K562 (cell line): ENCODE results near the gene CALML6. TPM values are rescaled to one million over a fixed set of nuclear protein-coding genes. Genes with fewer than 3 reads are reported as not detected.

Experiments
- ATAC-seq: fragments of 200-7000 bp; cut with Tn5 transposase; 3 replicates; pipeline ENCODE4 v1.9.1; 2020; ENCODE audit warnings: moderate library complexity
- BruUV-seq: library from RNA; stranded (reverse); fragments of 400-500 nt; replicated peaks from 2 replicates; lab custom pipeline; 2021; lab: Mats Ljungman, UMichigan
- CTCF ChIA-PET: fragments of 300-600 bp; formaldehyde crosslinking; extraction: SDS; loops from one replicate; lab custom pipeline; 2021; ENCODE audit warnings: low intra/inter-chr PET ratio; lab: Yijun Ruan, JAX
- POLR2A ChIA-PET: fragments of 300-600, 350-650 bp; sonication (Branson Sonifier 250); formaldehyde crosslinking; extraction: SDS; loops from one replicate; lab custom pipeline; 2021; ENCODE audit warnings: antibody characterized with exemption, inconsistent platforms; lab: Yijun Ruan, JAX
- DNase-seq, 4 experiments: peaks; one replicate each; pipeline versions ENCODE4 v3.0.0 to v3.0.0-alpha.2; 2011 to 2018; ENCODE audit warnings: low spot score in 3 of 4, mixed read lengths in 3 of 4; ENCODE audit errors: extremely low read depth in 1 of 4
- FAIRE-seq: peaks from 2 replicates; lab custom pipeline; 2011; peaks lifted over from hg19 to GRCh38; lab: Jason Lieb, UNC
- H2AFZ ChIP-seq: 2 replicates; pipeline ENCODE4 v1.6.0; 2011; ENCODE audit warnings: low read depth, low read length, control low read depth, inconsistent platforms
- H3K27ac ChIP-seq: fragments of 200-600 bp; 3 replicates; pipeline ENCODE4 v1.8.0; 2011; ENCODE audit warnings: low read depth, mild to moderate bottlenecking, control low read depth, inconsistent platforms, low read length, moderate library complexity, mixed read lengths; ENCODE audit errors: extremely low read depth
- H3K27me3 ChIP-seq, 2 experiments: fragments of 300-600 bp in 1 of 2; 2 replicates in 1 of 2; 3 replicates in 1 of 2; pipeline versions ENCODE4 v1.6.0 to v1.8.0; 2011; ENCODE audit warnings: inconsistent platforms in 2 of 2, low read length in 2 of 2, mild to moderate bottlenecking in 1 of 2, mixed read lengths in 1 of 2, moderate library complexity in 1 of 2; ENCODE audit not compliant: control insufficient read depth in 2 of 2, insufficient read depth in 2 of 2
- H3K36me3 ChIP-seq: fragments of 300-600 bp; 3 replicates; pipeline ENCODE4 v1.8.0; 2011; ENCODE audit warnings: mild to moderate bottlenecking, low read length, inconsistent platforms; ENCODE audit not compliant: control insufficient read depth, insufficient read depth
- H3K4me1 ChIP-seq, 2 experiments: fragments of 200-600 bp in 1 of 2; replicated peaks in 1 of 2; 2 replicates in 1 of 2; 3 replicates in 1 of 2; pipeline versions ENCODE4 v1.5.1 to v1.8.0; 2011; ENCODE audit warnings: inconsistent platforms in 2 of 2, low read length in 2 of 2, mild to moderate bottlenecking in 1 of 2, mixed read lengths in 1 of 2, moderate library complexity in 1 of 2; ENCODE audit not compliant: control insufficient read depth in 2 of 2, insufficient read depth in 2 of 2
- H3K4me2 ChIP-seq: 2 replicates; pipeline ENCODE4 v1.6.1; 2011; ENCODE audit warnings: low read length, control low read depth, inconsistent platforms, mixed read lengths; ENCODE audit not compliant: insufficient read depth
- H3K4me3 ChIP-seq: fragments of 200-600 bp; sonication (generic), shearing (Covaris generic); 2 replicates; pipeline ENCODE4 v1.5.1; 2016; ENCODE audit warnings: control low read depth, inconsistent platforms
- H3K79me2 ChIP-seq: fragments of 200-600 bp; 3 replicates; pipeline ENCODE4 v1.8.0; 2011; ENCODE audit warnings: low read length, inconsistent platforms; ENCODE audit not compliant: control insufficient read depth, insufficient read depth
- H3K9ac ChIP-seq, 2 experiments: 2 replicates each; pipeline versions ENCODE4 v1.6.0 to v1.6.1; 2011; ENCODE audit warnings: low read depth in 2 of 2, low read length in 2 of 2, control low read depth in 1 of 2, inconsistent platforms in 1 of 2, mild to moderate bottlenecking in 1 of 2, mixed read lengths in 1 of 2; ENCODE audit not compliant: insufficient read depth in 1 of 2
- H3K9me1 ChIP-seq: one replicate; pipeline ENCODE4 v1.6.0; 2011; ENCODE audit warnings: inconsistent platforms, mild to moderate bottlenecking, low read length, moderate library complexity; ENCODE audit not compliant: control insufficient read depth, insufficient read depth
- H3K9me3 ChIP-seq: replicated peaks from 2 replicates; pipeline ENCODE4 v1.5.1; 2011; ENCODE audit warnings: low read depth, low read length, inconsistent platforms; ENCODE audit not compliant: control insufficient read depth, insufficient read depth
- H4K20me1 ChIP-seq: replicated peaks from 2 replicates; pipeline ENCODE4 v1.6.1; 2011; ENCODE audit warnings: low read length, inconsistent platforms, mixed read lengths; ENCODE audit not compliant: control insufficient read depth, insufficient read depth
- CEBPG ChIP-seq, 3 experiments: fragments of 200-800 bp in 1 of 3; sonication (Bioruptor generic) in 1 of 3; sonication (generic) in 1 of 3; formaldehyde crosslinking in 1 of 3; IDR thresholded peaks in 2 of 3; conservative IDR thresholded peaks in 1 of 3; 2 replicates each; pipeline versions ENCODE4 v1.6.1 to v1.8.0; 2016 to 2022; ENCODE audit warnings: missing compliant biosample characterization in 2 of 3, missing genetic modification characterization in 2 of 3, mild to moderate bottlenecking in 1 of 3, missing genetic modification reagents in 1 of 3
- EP400 ChIP-seq: fragments of 450-650 bp; IDR thresholded peaks from 2 replicates; pipeline ENCODE4 v1.6.1; 2017; ENCODE audit warnings: antibody characterized with exemption, mild to moderate bottlenecking, moderate library complexity
- FOXK2 ChIP-seq, 2 experiments: fragments of 450-650 bp; IDR thresholded peaks in 1 of 2; conservative IDR thresholded peaks in 1 of 2; 2 replicates each; pipeline ENCODE4 v1.6.1; 2016; ENCODE audit warnings: low read depth in 2 of 2, mild to moderate bottlenecking in 1 of 2
- GABPB2 ChIP-seq: fragments of 250-450 bp; sonication (Bioruptor Pico); conservative IDR thresholded peaks from 2 replicates; pipeline ENCODE4 v1.5.1; 2021; ENCODE audit warnings: mild to moderate bottlenecking
- HDAC2 ChIP-seq: fragments of 450-650 bp; IDR thresholded peaks from 2 replicates; pipeline ENCODE4 v1.6.1; 2016; ENCODE audit warnings: mild to moderate bottlenecking
- JUNB ChIP-seq: fragments of 450-650 bp; formaldehyde crosslinking; conservative IDR thresholded peaks from 2 replicates; pipeline ENCODE4 v1.4.0; 2020; ENCODE audit warnings: mild to moderate bottlenecking
- KDM2B ChIP-seq: fragments of 250-450 bp; sonication (Bioruptor Pico); IDR thresholded peaks from 2 replicates; pipeline ENCODE4 v1.8.0; 2021; ENCODE audit warnings: mild to moderate bottlenecking, moderate library complexity
- PTRF ChIP-seq: fragments of 450-650 bp; IDR thresholded peaks from 2 replicates; pipeline ENCODE4 v1.6.1; 2016; ENCODE audit warnings: mild to moderate bottlenecking, missing genetic modification characterization, missing compliant biosample characterization
- SMARCA5 ChIP-seq: fragments of 450-650 bp; IDR thresholded peaks from 2 replicates; pipeline ENCODE4 v1.6.1; 2016
- WGBS: fragments of 100-300 bp; shearing (Covaris generic); methylation state at CpG from one replicate; pipeline ENCODE4 v1.1.6; 2016; ENCODE audit warnings: low coverage, mixed read lengths; ENCODE audit not compliant: insufficient coverage; ENCODE audit errors: missing lambda C conversion rate; 5-methylcytosine and 5-hydroxymethylcytosine counted together
- in situ Hi-C: fragments of 300-500 bp; cut with MboI; formaldehyde crosslinking; loops from 4 replicates; pipeline ENCODE4 v1.15.0; 2018; ENCODE audit warnings: inconsistent platforms, mixed read lengths
- intact Hi-C: fragments of 100-400 bp; cut with micrococcal nuclease; formaldehyde crosslinking; loops from 2 replicates; pipeline ENCODE4 v1.14.2; 2022
- polyA plus RNA-seq, 8 experiments: library from polyadenylated mRNA; depleted of rRNA in 4 of 8; stranded (reverse) in 5 of 8; unstranded in 3 of 8; fragments of >200 nt; fragmentation: Nextera tagmentation in 2 of 8; fragmentation: Illumina TruSeq in 1 of 8; extraction: Ambion mirVana in 2 of 8; extraction: Trizol in 1 of 8; gene quantifications; 2 replicates each; pipeline versions ENCODE4 v1.2.1 to v1.2.3, GENCODE V29; 2011 to 2014; ENCODE audit warnings: inconsistent platforms in 1 of 8, missing spikeins in 1 of 8
- total RNA-seq, 7 experiments: library from RNA; depleted of rRNA in 6 of 7; stranded (reverse); fragments of >200 nt in 6 of 7; fragmentation: Illumina TruSeq in 2 of 7; extraction: Trizol in 2 of 7; gene quantifications; 2 replicates each; pipeline versions ENCODE4 v1.2.1 to v1.2.3, GENCODE V29; 2011 to 2021; ENCODE audit warnings: low replicate concordance in 1 of 7
- TF ChIP-seq, protein P1 (sequence below): sonication (generic); formaldehyde crosslinking; IDR thresholded peaks from 2 replicates; pipeline ENCODE4 v1.8.0; 2022; ENCODE audit warnings: mild to moderate bottlenecking, low read depth, missing genetic modification reagents
- TF ChIP-seq, protein P2 (sequence below): fragments of 250-450 bp; sonication (Bioruptor Pico); IDR thresholded peaks from 2 replicates; pipeline ENCODE4 v1.8.0; 2021; ENCODE audit warnings: moderate library complexity, mild to moderate bottlenecking, inconsistent platforms

The CALML6 gene
- total and polyA plus RNA-seq, 9 of the 15 experiments (the other 6 are each of a cell fraction or from before 2014, with no cell fraction given) = 0.14 TPM; not detected in 8

GRCh38 chr1:1910033-1910465 is 5.0 kb upstream of the CALML6 start:
- H2AFZ ChIP-seq = no peak overlapping the region
- in situ Hi-C loops = loop anchor here (10.0 kb wide), 1 partner anchor 545 kb away; no protein-coding TSS in a partner anchor
- no TSS peak for BruUV-seq

GRCh38 chr1:1910651-1911331 is 4.3 kb upstream of the CALML6 start:
- FAIRE-seq = no peak
- H3K4me1 ChIP-seq = peaks cover 12 to 66% of the 10 kb centered on the region in 2 experiments; a peak in 4 of 5 replicates
- WGBS = 71% methylated on average over 22 of the region's 22 CpGs
- TF ChIP-seq SMARCA5 (no peak), CEBPG (CRISPR knock-in tag; IDR thresholded peaks at IDR 0.05) (no peak), CEBPG (tag; conservative IDR thresholded peaks at IDR 0.05 in 1 of 2, IDR thresholded peaks at IDR 0.05 in 1 of 2) (no peak), JUNB (no peak), EP400 (no peak), KDM2B (no peak), GABPB2 (CRISPR knock-in tag) (no peak), PTRF (tag) (no peak)
- TF ChIP-seq, protein P1, sequence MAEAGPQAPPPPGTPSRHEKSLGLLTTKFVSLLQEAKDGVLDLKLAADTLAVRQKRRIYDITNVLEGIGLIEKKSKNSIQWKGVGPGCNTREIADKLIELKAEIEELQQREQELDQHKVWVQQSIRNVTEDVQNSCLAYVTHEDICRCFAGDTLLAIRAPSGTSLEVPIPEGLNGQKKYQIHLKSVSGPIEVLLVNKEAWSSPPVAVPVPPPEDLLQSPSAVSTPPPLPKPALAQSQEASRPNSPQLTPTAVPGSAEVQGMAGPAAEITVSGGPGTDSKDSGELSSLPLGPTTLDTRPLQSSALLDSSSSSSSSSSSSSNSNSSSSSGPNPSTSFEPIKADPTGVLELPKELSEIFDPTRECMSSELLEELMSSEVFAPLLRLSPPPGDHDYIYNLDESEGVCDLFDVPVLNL (CRISPR knock-in tag) = no peak
- TF ChIP-seq, protein P2, sequence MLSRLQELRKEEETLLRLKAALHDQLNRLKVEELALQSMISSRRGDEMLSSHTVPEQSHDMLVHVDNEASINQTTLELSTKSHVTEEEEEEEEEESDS (CRISPR knock-in tag) = no peak
- TF ChIP-seq, all 486 proteins: peak for 0
- BruUV-seq = no TSS peak
- Histone ChIP-seq H3K9me3 (no peaks in the 10 kb centered on the region), H3K4me3 (no peak overlapping the region), H4K20me1 (0 out of 2 replicates have a peak, but pooled peaks cover 4% of the 10 kb centered on the region), H3K27ac (no peak overlapping the region), H3K27me3 (no peaks in the 10 kb centered on the region), H3K36me3 (no peaks in the 10 kb centered on the region), H3K9ac (peak overlapping the region in 1 of 2 experiments; percentile 53; a peak in 2 of 4 replicates), H3K4me2 (no peak overlapping the region), H3K9me1 (no peaks in the 10 kb centered on the region), H3K79me2 (peaks cover 7% of the 10 kb centered on the region; the same call in 2 of the 3 replicates), H2AFZ (no peak overlapping the region)
- ChIA-PET POLR2A (interaction anchor here (0.5 to 0.8 kb wide), 6 partner anchors 13 to 320 kb away, joined by 3 to 5 read pairs (median 3); no protein-coding TSS in a partner anchor), CTCF (no interaction called here)
- in situ Hi-C loops (loop anchor here (10.0 kb wide), 1 partner anchor 546 kb away; no protein-coding TSS in a partner anchor), intact Hi-C loops (no loop called here)
- ATAC-seq (no peak), DNase-seq (no peak)

More at GRCh38 chr1:1910033-1910465, 5.0 kb upstream of the CALML6 start:
- no peak overlapping the region for H3K27ac ChIP-seq
- ChIA-PET POLR2A (interaction anchor here (0.5 to 2.4 kb wide), 7 partner anchors 14 to 1287 kb away, joined by 3 to 9 read pairs (median 3); no protein-coding TSS in a partner anchor), CTCF (no interaction called here)
- FAIRE-seq (peak; percentile 78), ATAC-seq (no peak), DNase-seq (no peak)
- intact Hi-C loops = no loop called here
- H3K79me2 ChIP-seq = peaks cover 7% of the 10 kb centered on the region; the same call in 2 of the 3 replicates
- no peaks in the 10 kb centered on the region for H3K9me3 ChIP-seq
- peak overlapping the region; percentile 51; the same call in 1 of the 2 replicates for H3K4me2 ChIP-seq
- no peak overlapping the region; the same call in 1 of the 2 replicates for H3K4me3 ChIP-seq
- peak overlapping the region; percentile 38 to 88 for H3K9ac ChIP-seq
- H3K4me1 ChIP-seq = peaks cover 12 to 59% of the 10 kb centered on the region in 2 experiments; a peak in 4 of 5 replicates
- H3K27me3 ChIP-seq = no peaks in the 10 kb centered on the region
- H3K9me1 ChIP-seq = no peaks in the 10 kb centered on the region
- 86% methylated on average over 5 of the region's 6 CpGs for WGBS
- no peaks in the 10 kb centered on the region for H3K36me3 ChIP-seq
- H4K20me1 ChIP-seq = 0 out of 2 replicates have a peak, but pooled peaks cover 2% of the 10 kb centered on the region
- no peak for TF ChIP-seq HDAC2
- 0 out of 4 replicates have a peak, but pooled peaks of 1 of the 2 experiments have one; percentile 40 for TF ChIP-seq FOXK2 (conservative IDR thresholded peaks at IDR 0.05 in 1 of 2, IDR thresholded peaks at IDR 0.05 in 1 of 2; ENCODE audit: low read depth in 2 of 2)
